ENCODE results near the gene PROM1.

Gene PROM1

GRCh38 chr4:16083241-16084191, at the start of gene PROM1:
Gene PROM1 (minus strand): TSS chr4:16084023. CDS start chr4:16075906, 8,117 bp downstream.
- DNase-seq, result no peak

- DNase-seq, result no peak
These were observed 49.6 kb upstream of the PROM1 start for GRCh38 chr4:16133406-16133805.

DNA sequence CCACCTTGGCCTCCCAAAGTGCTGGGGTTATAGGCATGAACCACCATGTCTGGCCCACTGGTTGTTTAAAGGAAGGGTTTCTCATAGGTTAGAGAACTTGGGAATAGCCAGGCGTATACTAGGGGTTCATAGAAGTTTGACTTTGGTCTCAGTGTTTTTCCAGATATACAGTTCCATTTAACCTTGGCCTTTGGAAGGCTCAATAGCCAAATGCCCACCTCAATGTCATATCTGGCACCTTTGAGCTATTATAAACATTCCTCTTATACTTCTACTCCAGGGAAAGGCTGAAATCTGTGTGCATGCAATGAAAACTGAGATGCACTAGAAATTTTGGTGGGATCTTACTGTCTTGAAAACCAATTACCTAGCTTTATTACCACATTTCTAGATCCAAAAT, 47.5 kb upstream of the PROM1 start:
- DNase-seq, result no peak

DNA sequence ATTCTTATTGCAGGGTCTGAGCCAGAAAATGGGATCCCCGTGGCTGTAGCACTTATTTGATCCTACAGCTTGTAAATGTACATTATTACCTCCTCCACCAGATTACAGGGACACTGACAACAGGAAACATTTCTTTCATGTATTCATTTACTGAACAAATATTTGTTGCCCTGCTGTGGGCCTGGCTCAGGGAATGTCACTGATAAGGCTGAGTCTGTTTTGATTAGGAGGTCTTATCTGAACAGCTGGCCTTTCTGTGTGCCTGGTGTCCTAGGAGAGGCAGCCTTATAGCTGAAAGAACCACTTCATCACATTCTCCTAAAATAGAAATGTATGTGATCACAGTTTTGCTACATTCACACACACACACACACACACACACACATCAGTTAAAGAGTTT, 45.5 kb upstream of the PROM1 start:
- DNase-seq, result no peak

DNA sequence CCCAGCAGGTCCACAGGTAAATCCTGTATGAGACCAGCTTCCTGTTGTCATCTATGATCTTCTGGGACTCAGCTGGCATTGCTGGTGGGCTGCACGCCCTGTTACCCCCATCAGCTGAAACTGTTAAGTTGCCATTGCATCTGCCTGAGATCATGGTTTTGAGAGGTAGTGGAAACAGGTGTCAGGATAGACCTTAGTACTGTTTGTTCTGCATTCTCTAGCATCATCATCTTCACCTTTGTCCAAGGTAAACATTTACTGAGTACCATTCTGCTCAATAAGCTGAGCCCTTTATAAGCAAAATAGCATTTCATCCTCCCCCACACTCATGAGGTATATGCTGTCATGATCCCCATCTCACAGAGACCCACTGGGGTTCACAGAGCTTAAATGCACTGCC, 42.9 kb upstream of the PROM1 start:
- DNase-seq, result no peak

DNA sequence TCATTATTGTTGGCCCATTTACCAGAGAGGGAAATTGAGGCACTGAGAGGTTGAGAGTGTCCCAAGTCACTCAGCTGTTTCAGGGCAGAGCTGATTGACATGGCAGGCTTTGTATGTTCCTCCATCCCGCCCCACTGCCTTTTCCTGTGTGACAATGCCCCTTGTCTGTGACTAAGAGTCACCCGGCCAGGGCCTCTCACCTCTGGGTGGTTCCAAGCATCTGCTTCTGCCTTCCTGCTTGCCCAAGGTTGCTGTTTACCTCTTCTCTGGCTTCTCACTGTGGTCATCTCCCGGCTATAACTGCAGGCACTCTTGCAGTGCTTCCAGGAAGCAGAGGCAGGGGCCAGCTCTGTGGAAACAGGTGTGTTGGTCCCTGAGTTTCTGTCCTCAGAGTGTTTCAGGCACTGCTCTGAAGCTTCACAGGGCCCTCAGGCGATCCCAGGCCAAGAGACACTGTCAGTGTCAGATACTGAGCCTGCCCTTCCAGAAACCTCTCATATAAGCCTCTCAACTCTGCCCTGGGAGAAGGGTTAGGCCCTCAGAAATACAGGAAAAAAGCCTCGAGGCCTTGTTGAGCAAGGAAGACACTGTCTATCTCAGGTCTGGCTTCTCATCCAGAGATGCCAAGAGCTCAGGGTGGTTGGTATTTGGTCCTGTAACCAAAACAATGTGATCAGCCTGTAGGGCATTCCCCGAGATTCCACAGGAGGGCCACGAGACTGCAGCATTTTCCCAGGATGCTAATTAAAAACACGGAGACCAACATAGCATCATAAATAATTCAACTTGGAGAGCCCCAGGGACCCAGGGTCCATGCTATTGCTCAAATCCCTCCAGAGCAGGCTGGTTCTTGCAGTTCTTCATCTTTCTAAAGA, 42.0 kb upstream of the PROM1 start:
- DNase-seq, result no peak

- DNase-seq, result no peak
These were observed 40.4 kb upstream of the PROM1 start for GRCh38 chr4:16124232-16124631.

DNA sequence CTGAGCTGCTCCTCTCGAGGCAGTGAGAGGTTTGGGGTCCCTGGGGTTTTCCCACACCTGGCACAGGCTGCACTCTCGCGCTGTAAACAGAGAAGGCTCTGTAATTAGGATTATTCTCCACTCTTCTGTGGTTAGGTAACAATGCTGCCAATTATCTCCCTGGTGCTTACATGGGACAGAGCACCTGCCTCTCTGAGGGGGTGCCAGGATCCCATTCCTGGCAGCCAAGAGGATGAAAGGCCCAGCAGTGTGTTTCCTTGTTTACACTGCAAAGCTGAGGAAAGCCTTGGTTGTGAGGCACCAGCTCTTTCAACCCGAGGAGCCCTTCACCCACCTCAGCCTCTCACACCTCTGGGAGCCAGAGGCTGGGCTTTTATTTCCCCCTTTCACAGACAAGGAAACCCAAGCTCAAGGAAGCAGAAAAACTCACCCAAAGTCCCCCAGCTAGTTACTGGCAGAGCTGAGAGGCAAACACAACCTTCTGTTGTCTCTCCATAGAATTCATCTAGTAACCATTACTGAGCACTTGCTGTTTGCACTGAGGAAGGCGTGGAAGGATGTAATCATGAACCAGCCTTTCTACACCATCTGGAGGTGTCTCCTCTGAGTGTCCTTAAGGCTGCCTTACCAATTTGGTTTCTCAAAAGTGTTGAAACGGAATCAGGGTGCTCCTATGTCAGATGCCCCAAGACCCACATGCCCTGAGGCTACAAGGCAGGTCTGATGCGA, 39.7 kb upstream of the PROM1 start:
- DNase-seq, result no peak

DNA sequence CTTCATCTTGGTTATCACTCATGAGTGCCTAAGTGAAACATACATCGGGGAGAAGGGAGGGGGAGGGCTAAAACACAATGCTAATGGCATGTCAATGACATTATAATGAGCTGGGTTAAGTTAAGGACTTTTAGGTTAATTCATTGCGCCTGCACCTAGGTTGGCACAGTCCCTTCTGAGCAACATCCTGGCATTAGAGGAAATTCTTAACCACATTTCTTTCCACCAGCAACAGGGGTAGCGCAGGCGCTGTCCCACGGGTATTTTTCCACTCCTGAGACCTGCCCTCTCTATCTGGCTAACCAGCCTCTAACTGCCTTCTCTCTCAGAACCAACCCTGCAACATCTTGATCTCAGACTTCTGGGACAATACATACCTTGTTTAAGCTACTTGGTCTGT, 39.0 kb upstream of the PROM1 start:
- no peak for DNase-seq

DNA sequence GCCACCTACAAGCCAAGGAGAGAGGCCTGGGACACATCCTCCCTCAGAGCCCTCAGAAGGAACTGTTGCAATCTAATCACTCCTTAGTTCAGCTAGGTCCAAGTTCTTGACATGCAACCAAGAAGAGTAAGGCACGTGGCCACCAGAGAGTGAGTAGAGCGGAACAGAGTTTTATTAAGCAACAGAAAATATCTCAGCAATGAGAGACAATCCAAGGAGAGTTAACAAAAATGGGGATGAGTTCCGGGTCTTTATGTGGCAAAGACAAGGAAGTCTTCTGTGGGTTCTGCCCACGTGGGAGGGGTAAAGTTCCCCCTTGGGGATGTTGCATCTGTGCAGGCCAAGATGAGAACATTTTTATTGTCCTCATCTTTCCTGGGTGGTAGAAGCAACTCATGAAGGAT, 38.5 kb upstream of the PROM1 start:
- DNase-seq, result no peak

GRCh38 chr4:16120720-16121119, 36.9 kb upstream of the PROM1 start:
- DNase-seq, result no peak

GRCh38 chr4:16119981-16120380, 36.2 kb upstream of the PROM1 start:
- no peak for DNase-seq

GRCh38 chr4:16118090-16118489, 34.3 kb upstream of the PROM1 start:
- DNase-seq, result no peak

GRCh38 chr4:16117164-16117563, 33.3 kb upstream of the PROM1 start:
- no peak for DNase-seq

- no peak for DNase-seq
These were observed 32.7 kb upstream of the PROM1 start for GRCh38 chr4:16116493-16116990.

- no peak for DNase-seq
These were observed 32.2 kb upstream of the PROM1 start for GRCh38 chr4:16116019-16116418.

DNA sequence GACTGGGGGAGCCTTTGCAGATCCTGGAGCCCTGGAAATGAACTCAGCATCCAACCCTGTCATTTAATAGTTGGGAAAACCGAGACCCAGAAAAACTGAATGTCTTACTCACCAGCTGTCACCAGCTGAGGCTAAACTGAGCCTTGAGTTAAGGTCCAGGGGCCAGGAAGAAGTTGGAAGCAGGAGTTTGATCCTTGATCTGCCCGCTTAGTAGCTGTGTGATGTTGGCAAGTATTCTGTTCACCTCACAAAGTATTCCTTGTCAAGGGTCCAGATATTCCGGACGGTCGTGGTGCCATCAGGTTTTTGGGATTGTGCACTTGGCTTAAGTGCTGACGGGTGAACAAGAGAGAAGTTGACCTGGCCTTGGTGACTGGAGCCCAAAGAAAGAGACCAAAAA, 30.7 kb upstream of the PROM1 start:
- DNase-seq, result no peak

DNA sequence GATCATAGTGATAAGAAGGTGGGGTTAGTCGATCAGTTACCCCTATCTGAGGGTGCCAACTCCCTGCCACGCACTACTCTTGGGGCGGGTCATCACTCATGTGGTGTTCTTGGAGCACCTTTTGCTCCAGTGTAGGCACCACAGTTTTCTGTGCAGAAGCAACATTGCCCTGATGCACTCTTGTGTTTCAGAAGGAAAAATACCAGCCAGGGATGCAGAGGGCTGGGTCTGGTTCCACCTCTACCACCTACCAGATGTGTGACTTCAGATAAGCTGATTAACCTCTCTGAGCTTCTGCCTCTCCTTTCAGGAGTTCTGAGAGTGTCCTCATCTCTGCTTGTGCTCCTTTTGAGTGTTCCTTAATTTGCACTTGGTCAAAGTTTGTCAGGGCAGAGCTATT, 29.9 kb upstream of the PROM1 start:
- no peak for DNase-seq

GRCh38 chr4:16111533-16111932, 27.7 kb upstream of the PROM1 start:
- no peak for DNase-seq

- DNase-seq, result no peak
These were observed 27.0 kb upstream of the PROM1 start for GRCh38 chr4:16110661-16111290.

DNA sequence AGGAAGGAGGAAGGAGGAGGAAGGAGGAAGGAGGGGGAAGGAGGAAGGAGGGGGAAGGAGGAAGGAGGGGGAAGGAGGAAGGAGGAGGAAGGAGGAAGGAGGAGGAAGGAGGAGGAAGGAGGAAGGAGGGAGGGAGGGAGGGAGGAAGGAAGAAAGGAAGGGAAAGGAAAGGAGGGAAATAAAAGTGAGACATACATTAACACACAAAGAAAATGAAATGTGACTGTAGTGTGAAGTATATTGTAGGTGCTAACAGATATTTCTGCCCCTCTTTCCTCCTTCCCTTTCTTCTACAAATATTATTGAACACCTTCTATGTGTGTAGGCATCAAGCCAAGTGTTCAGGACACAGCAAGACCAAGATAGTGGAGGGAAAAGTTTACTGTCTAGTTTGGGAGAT, 26.4 kb upstream of the PROM1 start:
- DNase-seq, result no peak

GRCh38 chr4:16109256-16109655, 25.4 kb upstream of the PROM1 start:
- no peak for DNase-seq

DNA sequence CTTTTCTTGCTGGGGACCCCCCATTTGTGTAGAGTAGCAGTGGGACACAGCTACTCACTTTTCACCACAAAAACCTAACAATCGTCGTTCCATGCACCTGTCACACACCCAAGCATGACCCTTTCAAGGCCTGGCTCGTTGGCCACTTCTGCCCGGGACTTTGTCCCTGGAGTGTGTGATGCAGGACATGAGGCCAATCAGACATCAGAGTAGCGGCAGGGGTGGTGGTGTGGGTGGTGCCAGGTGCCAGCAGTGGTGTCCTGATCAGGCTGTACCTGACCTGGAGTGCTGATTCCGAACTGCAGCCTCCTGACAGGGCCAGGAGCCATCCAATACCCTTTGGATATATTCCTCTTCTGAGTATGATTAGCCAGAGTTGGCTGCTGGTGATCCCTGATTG, 23.1 kb upstream of the PROM1 start:
- no peak for DNase-seq

All from DMS 273 treated with DMSO at 0.1 percent for 48 hours (cell line).